GM04504 (cell line): ENCODE data around the gene ST8SIA1.
"Not testable (repeated sequence)": the region's sequence is repeated elsewhere in the genome, so short reads cannot be mapped to it uniquely, and the experiment has no call there.

Source experiments
- DNase-seq: peaks from one replicate; pipeline ENCODE4 v3.0.0-alpha.2; 2012; ENCODE audit warnings: low read depth

Gene ST8SIA1

GRCh38 chr12:22169376-22169775 is 165.1 kb downstream of the ST8SIA1 start:
- DNase-seq: no peak

DNA sequence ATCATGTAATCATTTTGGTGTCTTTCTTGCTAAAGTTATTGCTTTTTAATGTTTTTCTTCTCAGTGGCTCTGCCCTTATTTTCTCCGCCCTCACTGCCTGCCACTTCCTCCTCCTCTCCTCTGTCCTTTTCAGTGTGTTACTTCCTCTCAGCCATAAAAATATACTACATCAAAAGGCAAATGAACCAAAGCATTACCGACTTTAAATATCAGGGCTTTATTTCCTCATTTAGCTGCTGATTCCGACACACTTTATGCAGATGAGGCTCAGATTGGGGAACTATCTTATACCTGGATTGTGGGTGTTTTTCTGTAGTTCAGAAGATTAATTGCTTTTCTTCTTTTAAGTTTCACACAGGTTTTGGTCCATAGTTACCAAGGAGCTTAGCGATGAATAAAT is 170.4 kb downstream of the ST8SIA1 start:
- DNase-seq: no peak

DNA sequence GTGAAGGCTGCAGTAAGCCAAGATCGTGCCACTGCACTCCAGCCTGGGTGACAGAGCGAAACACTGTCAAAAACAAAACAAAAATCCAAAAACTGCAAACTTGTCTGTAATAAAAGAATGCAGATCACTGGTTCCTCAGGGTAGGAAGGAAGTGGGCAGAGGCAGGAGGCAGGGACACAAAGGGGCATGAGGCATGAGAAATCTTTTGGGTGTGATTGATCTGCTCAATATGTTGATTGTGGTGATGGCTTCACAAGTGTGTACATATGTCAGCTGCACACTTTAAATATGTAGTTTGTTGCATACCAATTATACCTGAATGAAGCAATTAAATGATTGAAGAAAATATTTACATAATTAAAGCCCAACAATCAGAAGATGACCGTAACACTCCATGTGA is 170.9 kb downstream of the ST8SIA1 start:
- no peak for DNase-seq

DNA sequence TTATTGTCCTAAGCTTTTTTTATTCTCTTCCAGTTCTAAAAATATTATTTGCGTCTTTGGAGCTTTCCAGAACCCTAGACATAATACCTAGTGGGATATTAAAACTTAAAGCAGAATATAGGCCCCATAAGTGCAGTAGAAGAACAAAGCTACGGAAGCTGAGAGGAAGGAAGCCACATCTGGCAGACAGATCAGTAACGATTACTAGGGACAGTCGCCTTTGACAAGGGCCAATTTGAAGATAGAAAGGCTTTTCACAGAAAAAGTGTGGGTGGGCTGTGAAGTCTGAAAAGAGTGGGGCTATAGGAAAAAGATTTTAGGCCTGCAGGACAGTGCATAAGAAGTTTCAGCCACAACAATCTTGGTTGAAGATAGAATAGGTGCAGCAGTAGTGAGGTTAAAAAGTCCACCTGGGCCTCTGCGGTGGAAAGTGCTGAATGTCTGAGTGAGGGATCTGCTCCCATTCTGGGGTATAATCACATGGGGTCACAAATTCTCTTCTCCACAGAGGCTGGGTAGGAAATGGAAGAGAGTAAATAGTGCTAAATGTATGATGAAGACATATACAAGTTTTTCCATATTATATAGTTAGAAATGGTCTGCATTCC is 174.0 kb downstream of the ST8SIA1 start:
- DNase-seq: no peak

- not testable (repeated sequence) for DNase-seq
Measured at GRCh38 chr12:22149286-22149685, 185.2 kb downstream of the ST8SIA1 start.

DNA sequence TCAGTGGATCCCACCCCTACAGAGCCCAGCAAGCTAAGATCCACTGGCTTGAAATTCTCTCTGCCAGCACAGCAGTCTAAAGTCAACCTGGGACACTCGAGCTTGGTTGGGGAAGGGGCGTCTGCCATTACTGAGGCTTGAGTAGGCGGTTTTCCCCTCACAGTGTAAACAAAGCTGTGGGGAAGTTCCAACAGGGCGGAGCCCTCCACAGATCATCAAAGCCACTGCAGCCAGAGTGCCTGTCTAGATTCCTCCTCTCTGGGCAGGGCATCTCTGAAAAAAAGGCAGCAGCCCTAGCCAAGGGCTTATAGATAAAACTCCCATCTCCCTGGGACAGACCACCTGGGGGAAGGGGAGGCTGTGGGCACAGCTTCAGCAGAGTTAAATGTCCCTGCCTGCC is 187.8 kb downstream of the ST8SIA1 start:
- not testable (repeated sequence) for DNase-seq
